ENCODE results near the gene ITPR2. TPM values are rescaled to one million over a fixed set of nuclear protein-coding genes. Genes with fewer than 3 reads are reported as not detected.

Gene ITPR2
- total RNA-seq, 3 donors from 2014 or later: 18.2 to 26.7 (median 21.0) TPM

- no peak for ATAC-seq
- no peak for DNase-seq
- Mint-ChIP-seq H3K27me3 (ENCODE audit: low read depth) (no peaks in the 10 kb centered on the region), H3K9me3 (no peaks in the 10 kb centered on the region), H3K4me1 (ENCODE audit: low read depth) (no peaks in the 10 kb centered on the region), H3K4me3 (no peak overlapping the region), H3K36me3 (ENCODE audit: insufficient read depth) (peaks cover 5% of the 10 kb centered on the region)
Measured at GRCh38 chr12:26399381-26399780, 433.6 kb downstream of the ITPR2 start.

- DNase-seq: no peak
- H3K4me1 Mint-ChIP-seq (ENCODE audit: low read depth): no peaks in the 10 kb centered on the region
- peaks cover 18% of the 10 kb centered on the region for H3K36me3 Mint-ChIP-seq (ENCODE audit: insufficient read depth)
- no peaks in the 10 kb centered on the region for H3K27me3 Mint-ChIP-seq (ENCODE audit: low read depth)
- H3K4me3 Mint-ChIP-seq: no peak overlapping the region
- no peak for ATAC-seq
- no peaks in the 10 kb centered on the region for H3K9me3 Mint-ChIP-seq
Measured at GRCh38 chr12:26396402-26396801, 436.6 kb downstream of the ITPR2 start.

- peaks cover 4% of the 10 kb centered on the region for H3K9me3 Mint-ChIP-seq
- H3K4me3 Mint-ChIP-seq: no peak overlapping the region
- DNase-seq: no peak
- H3K4me1 Mint-ChIP-seq (ENCODE audit: low read depth): no peaks in the 10 kb centered on the region
- peaks cover 64% of the 10 kb centered on the region for H3K36me3 Mint-ChIP-seq (ENCODE audit: insufficient read depth)
- H3K27me3 Mint-ChIP-seq (ENCODE audit: low read depth): no peaks in the 10 kb centered on the region
- no peak for ATAC-seq
Measured at GRCh38 chr12:26389343-26389742, 443.7 kb downstream of the ITPR2 start.

GRCh38 chr12:26384536-26384935 lies 448.5 kb downstream of the ITPR2 start:
- peaks cover 7% of the 10 kb centered on the region for H3K9me3 Mint-ChIP-seq
- H3K4me3 Mint-ChIP-seq: no peak overlapping the region
- H3K36me3 Mint-ChIP-seq (ENCODE audit: insufficient read depth): peaks cover 63% of the 10 kb centered on the region
- ATAC-seq (no peak), DNase-seq (no peak)
- H3K4me1 Mint-ChIP-seq (ENCODE audit: low read depth): no peaks in the 10 kb centered on the region
- no peaks in the 10 kb centered on the region for H3K27me3 Mint-ChIP-seq (ENCODE audit: low read depth)

- H3K36me3 Mint-ChIP-seq (ENCODE audit: insufficient read depth): peaks cover 59% of the 10 kb centered on the region
- no peaks in the 10 kb centered on the region for H3K27me3 Mint-ChIP-seq (ENCODE audit: low read depth)
- peaks cover 7% of the 10 kb centered on the region for H3K9me3 Mint-ChIP-seq
- no peaks in the 10 kb centered on the region for H3K4me1 Mint-ChIP-seq (ENCODE audit: low read depth)
- ATAC-seq (no peak), DNase-seq (no peak)
- no peak overlapping the region for H3K4me3 Mint-ChIP-seq
Measured at GRCh38 chr12:26383041-26383440, 450.0 kb downstream of the ITPR2 start.

GRCh38 chr12:26380897-26381296 lies 452.1 kb downstream of the ITPR2 start:
- H3K4me1 Mint-ChIP-seq (ENCODE audit: low read depth): no peaks in the 10 kb centered on the region
- DNase-seq: no peak
- H3K4me3 Mint-ChIP-seq: no peak overlapping the region
- no peak for ATAC-seq
- peaks cover 44% of the 10 kb centered on the region for H3K36me3 Mint-ChIP-seq (ENCODE audit: insufficient read depth)
- H3K9me3 Mint-ChIP-seq: peaks cover 7% of the 10 kb centered on the region
- H3K27me3 Mint-ChIP-seq (ENCODE audit: low read depth): no peaks in the 10 kb centered on the region

- Mint-ChIP-seq H3K9me3 (peaks cover 7% of the 10 kb centered on the region), H3K36me3 (ENCODE audit: insufficient read depth) (peaks cover 35% of the 10 kb centered on the region), H3K4me3 (no peak overlapping the region), H3K4me1 (ENCODE audit: low read depth) (no peaks in the 10 kb centered on the region), H3K27me3 (ENCODE audit: low read depth) (no peaks in the 10 kb centered on the region)
- ATAC-seq (no peak), DNase-seq (no peak)
Measured at GRCh38 chr12:26379777-26380467, 453.1 kb downstream of the ITPR2 start.

- Mint-ChIP-seq H3K4me3 (no peak overlapping the region), H3K9me3 (no peaks in the 10 kb centered on the region), H3K4me1 (ENCODE audit: low read depth) (no peaks in the 10 kb centered on the region), H3K27me3 (ENCODE audit: low read depth) (no peaks in the 10 kb centered on the region), H3K36me3 (ENCODE audit: insufficient read depth) (peaks cover 26% of the 10 kb centered on the region)
- DNase-seq (no peak), ATAC-seq (no peak)
Measured at GRCh38 chr12:26378711-26379110, 454.3 kb downstream of the ITPR2 start.

GRCh38 chr12:26374934-26375680 lies 457.9 kb downstream of the ITPR2 start:
- DNase-seq: no peak
- no peak overlapping the region for H3K4me3 Mint-ChIP-seq
- no peaks in the 10 kb centered on the region for H3K9me3 Mint-ChIP-seq
- no peak for ATAC-seq
- H3K4me1 Mint-ChIP-seq (ENCODE audit: low read depth): no peaks in the 10 kb centered on the region
- H3K27me3 Mint-ChIP-seq (ENCODE audit: low read depth): no peaks in the 10 kb centered on the region
- H3K36me3 Mint-ChIP-seq (ENCODE audit: insufficient read depth): peaks cover 25% of the 10 kb centered on the region

DNA sequence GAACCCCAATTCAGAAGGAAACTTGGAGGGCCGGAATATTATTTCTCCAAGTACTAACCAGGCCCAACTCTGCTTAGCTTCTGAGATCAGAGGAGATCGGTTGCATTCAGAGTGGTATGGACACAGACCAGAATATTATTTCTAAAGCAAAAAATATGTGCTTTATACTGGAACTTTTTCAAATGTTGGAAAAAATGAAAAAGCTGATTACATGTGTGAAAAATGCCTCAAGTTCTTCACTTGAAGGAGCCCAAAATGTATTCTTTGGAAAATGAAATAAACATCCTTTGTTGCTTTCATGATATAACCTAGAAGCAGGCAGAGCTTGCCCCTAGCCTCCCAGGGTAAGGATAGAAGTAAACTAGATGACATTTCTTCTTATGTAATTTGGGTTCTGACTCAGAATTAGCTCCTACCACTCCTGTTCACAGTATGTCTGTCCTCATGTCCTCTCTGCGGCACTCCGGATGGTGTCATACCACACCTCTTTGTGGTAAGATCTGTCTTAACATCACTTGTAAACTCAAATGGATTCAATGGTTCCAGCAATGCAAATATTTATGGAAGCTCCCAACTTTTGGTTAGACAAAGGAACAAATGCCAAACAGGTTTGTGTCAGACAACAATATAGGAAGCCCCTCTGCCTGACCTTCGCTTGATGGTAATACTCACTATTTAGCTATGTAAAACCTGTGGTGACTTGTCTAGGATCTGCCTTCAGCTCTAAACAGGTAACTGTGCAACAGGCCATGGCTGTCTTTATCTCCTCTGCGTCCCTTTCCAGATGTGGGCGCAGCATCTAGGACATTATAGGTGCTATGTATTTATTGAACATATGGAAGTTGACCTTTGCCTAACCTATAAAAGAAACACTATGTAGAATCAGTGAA lies 459.1 kb downstream of the ITPR2 start:
- DNase-seq (no peak), ATAC-seq (no peak)
- Mint-ChIP-seq H3K36me3 (ENCODE audit: insufficient read depth) (peaks cover 25% of the 10 kb centered on the region), H3K4me3 (no peak overlapping the region), H3K9me3 (no peaks in the 10 kb centered on the region), H3K4me1 (ENCODE audit: low read depth) (no peaks in the 10 kb centered on the region), H3K27me3 (ENCODE audit: low read depth) (no peaks in the 10 kb centered on the region)

GRCh38 chr12:26372866-26373265 lies 460.1 kb downstream of the ITPR2 start:
- Mint-ChIP-seq H3K4me3 (no peak overlapping the region), H3K27me3 (ENCODE audit: low read depth) (no peaks in the 10 kb centered on the region), H3K36me3 (ENCODE audit: insufficient read depth) (peaks cover 25% of the 10 kb centered on the region), H3K4me1 (ENCODE audit: low read depth) (no peaks in the 10 kb centered on the region), H3K9me3 (no peaks in the 10 kb centered on the region)
- DNase-seq (no peak), ATAC-seq (no peak)

GRCh38 chr12:26370098-26370497 lies 462.9 kb downstream of the ITPR2 start:
- H3K9me3 Mint-ChIP-seq: no peaks in the 10 kb centered on the region
- DNase-seq: no peak
- no peak overlapping the region for H3K4me3 Mint-ChIP-seq
- peaks cover 28% of the 10 kb centered on the region for H3K36me3 Mint-ChIP-seq (ENCODE audit: insufficient read depth)
- H3K4me1 Mint-ChIP-seq (ENCODE audit: low read depth): no peaks in the 10 kb centered on the region
- ATAC-seq: no peak
- H3K27me3 Mint-ChIP-seq (ENCODE audit: low read depth): no peaks in the 10 kb centered on the region

- Mint-ChIP-seq H3K9me3 (no peaks in the 10 kb centered on the region), H3K4me3 (no peak overlapping the region), H3K27me3 (ENCODE audit: low read depth) (no peaks in the 10 kb centered on the region), H3K4me1 (ENCODE audit: low read depth) (no peaks in the 10 kb centered on the region), H3K36me3 (ENCODE audit: insufficient read depth) (peaks cover 32% of the 10 kb centered on the region)
- no peak for DNase-seq
- no peak for ATAC-seq
Measured at GRCh38 chr12:26369588-26369987, 463.4 kb downstream of the ITPR2 start.

DNA sequence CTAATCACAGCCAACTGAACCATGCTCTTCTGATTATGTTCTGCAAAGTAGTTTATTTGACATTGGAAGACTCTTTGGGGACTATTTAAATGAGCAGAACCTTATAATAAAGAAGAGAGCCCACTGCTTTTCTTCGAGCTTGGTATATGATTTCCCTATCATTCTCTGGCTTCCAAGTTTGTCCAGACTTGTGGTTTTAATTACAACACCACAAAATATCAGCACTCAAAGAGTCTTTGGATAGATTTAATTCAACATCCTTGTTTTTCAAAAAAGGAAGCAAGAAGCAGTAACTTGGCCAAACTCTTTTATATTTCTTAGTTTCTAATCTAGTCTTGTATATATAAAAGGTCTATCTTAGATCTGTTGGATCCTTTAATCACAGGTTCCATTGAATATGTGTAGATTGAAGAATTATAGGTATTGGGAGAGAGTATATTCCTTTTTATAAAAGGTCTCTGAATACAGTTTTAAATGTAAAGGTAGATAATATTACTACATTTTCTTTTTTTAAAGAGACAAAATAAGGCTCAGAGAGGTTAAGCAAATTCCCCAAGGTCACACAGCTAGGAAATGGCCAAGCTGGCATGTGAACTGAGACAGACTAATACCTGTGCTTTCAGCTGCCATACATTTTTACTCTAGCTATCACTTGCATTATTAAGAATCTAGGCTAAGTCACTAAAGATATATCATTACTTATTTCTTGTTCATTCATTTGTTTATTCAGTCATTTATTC lies 464.8 kb downstream of the ITPR2 start:
- Mint-ChIP-seq H3K36me3 (ENCODE audit: insufficient read depth) (peaks cover 37% of the 10 kb centered on the region), H3K9me3 (no peaks in the 10 kb centered on the region), H3K27me3 (ENCODE audit: low read depth) (no peaks in the 10 kb centered on the region), H3K4me1 (ENCODE audit: low read depth) (no peaks in the 10 kb centered on the region), H3K4me3 (no peak overlapping the region)
- ATAC-seq (no peak), DNase-seq (no peak)

Data from activated T-cell treated with anti-CD3 and anti-CD28 coated beads, Interleukin-2, amount 50 U/mL, for 4 hours (primary cell).